Mesenchymal stem cell (in vitro differentiated cells and primary cell): ENCODE data around the gene TMCC3.
"Not testable (repeated sequence)": the region's sequence is repeated elsewhere in the genome, so short reads cannot be mapped to it uniquely, and the experiment has no call there.

Source experiments
- DNase-seq: peaks from one replicate; pipeline ENCODE4 v3.0.0-alpha.2; 2013
- H2AFZ ChIP-seq: one replicate; pipeline ENCODE4 v1.6.1; 2013; ENCODE audit warnings: low read depth, mild to moderate bottlenecking, control low read depth, inconsistent platforms, low read length, moderate library complexity
- H2AK5ac ChIP-seq: 2 replicates; pipeline ENCODE4 v1.6.1; 2013; ENCODE audit warnings: low read length, moderate library complexity, mild to moderate bottlenecking, inconsistent platforms; ENCODE audit not compliant: severe bottlenecking
- H2BK120ac ChIP-seq: one replicate; pipeline ENCODE4 v1.6.1; 2013; ENCODE audit warnings: low read depth, mild to moderate bottlenecking, inconsistent platforms, low read length, moderate library complexity
- H2BK12ac ChIP-seq, 2 experiments: one replicate each; pipeline ENCODE4 v1.6.1; 2013; ENCODE audit warnings: inconsistent platforms in 2 of 2, low read length in 2 of 2, mild to moderate bottlenecking in 2 of 2, moderate library complexity in 2 of 2, control low read depth in 1 of 2
- H2BK15ac ChIP-seq: one replicate; pipeline ENCODE4 v1.6.1; 2013; ENCODE audit warnings: mild to moderate bottlenecking, low read depth, inconsistent platforms; ENCODE audit not compliant: poor library complexity, severe bottlenecking
- H2BK5ac ChIP-seq: 2 replicates; pipeline ENCODE4 v1.6.1; 2013; ENCODE audit warnings: low read depth, mild to moderate bottlenecking, low read length, control low read depth, inconsistent platforms; ENCODE audit not compliant: poor library complexity, severe bottlenecking
- H3K14ac ChIP-seq, 2 experiments: one replicate each; pipeline ENCODE4 v1.6.1; 2013; ENCODE audit warnings: inconsistent platforms in 2 of 2, low read length in 2 of 2, control low read depth in 1 of 2, mild to moderate bottlenecking in 1 of 2, moderate library complexity in 1 of 2
- H3K18ac ChIP-seq, 2 experiments: one replicate each; pipeline ENCODE4 v1.6.1; 2013; ENCODE audit warnings: inconsistent platforms in 2 of 2, low read length in 2 of 2, control low read depth in 1 of 2, low read depth in 1 of 2, mild to moderate bottlenecking in 1 of 2
- H3K23ac ChIP-seq, 2 experiments: one replicate each; pipeline ENCODE4 v1.6.1; 2013; ENCODE audit warnings: inconsistent platforms in 2 of 2, low read length in 2 of 2, mild to moderate bottlenecking in 2 of 2, moderate library complexity in 2 of 2, control low read depth in 1 of 2
- H3K27ac ChIP-seq: 2 replicates; pipeline ENCODE4 v1.5.1; 2013; ENCODE audit warnings: mild to moderate bottlenecking, moderate library complexity, low read length, control low read depth, inconsistent platforms; ENCODE audit not compliant: poor library complexity, severe bottlenecking
- H3K27me3 ChIP-seq, 2 experiments: 2 replicates each; pipeline versions ENCODE4 v1.6.1 to v1.7.0; 2013; ENCODE audit warnings: low read length in 2 of 2, mild to moderate bottlenecking in 2 of 2, moderate library complexity in 2 of 2, control low read depth in 1 of 2, inconsistent platforms in 1 of 2; ENCODE audit not compliant: control insufficient read depth in 1 of 2, insufficient read depth in 1 of 2
- H3K36me3 ChIP-seq, 2 experiments: 2 replicates each; pipeline versions ENCODE4 v1.6.1 to v1.7.0; 2013; ENCODE audit warnings: low read length in 2 of 2, control low read depth in 1 of 2, inconsistent platforms in 1 of 2, low read depth in 1 of 2, mild to moderate bottlenecking in 1 of 2; ENCODE audit not compliant: insufficient read depth in 2 of 2, control insufficient read depth in 1 of 2
- H3K4ac ChIP-seq, 2 experiments: one replicate each; pipeline ENCODE4 v1.6.1; 2013; ENCODE audit warnings: inconsistent platforms in 2 of 2, low read length in 2 of 2, mild to moderate bottlenecking in 2 of 2, moderate library complexity in 2 of 2, control low read depth in 1 of 2, low read depth in 1 of 2
- H3K4me1 ChIP-seq: 2 replicates; pipeline ENCODE4 v1.6.1; 2013; ENCODE audit warnings: low read depth, low read length, control low read depth; ENCODE audit not compliant: control insufficient read depth, insufficient read depth
- H3K4me2 ChIP-seq: 2 replicates; pipeline ENCODE4 v1.6.1; 2013; ENCODE audit warnings: low read length, mild to moderate bottlenecking, inconsistent platforms; ENCODE audit not compliant: poor library complexity, severe bottlenecking
- H3K4me3 ChIP-seq, 2 experiments: 2 replicates each; pipeline versions ENCODE4 v1.5.1 to v1.7.0; 2013; ENCODE audit warnings: low read length in 2 of 2, mild to moderate bottlenecking in 2 of 2, control low read depth in 1 of 2, low read depth in 1 of 2; ENCODE audit not compliant: insufficient read depth in 1 of 2
- H3K79me1 ChIP-seq: replicated peaks from 2 replicates; pipeline ENCODE4 v1.6.1; 2013; ENCODE audit warnings: mild to moderate bottlenecking, control low read depth, low read length, inconsistent platforms; ENCODE audit not compliant: poor library complexity, severe bottlenecking
- H3K9ac ChIP-seq: 2 replicates; pipeline ENCODE4 v1.7.0; 2013; ENCODE audit warnings: mild to moderate bottlenecking, low read length, moderate library complexity
- H3K9me3 ChIP-seq: 2 replicates; pipeline ENCODE4 v1.7.0; 2013; ENCODE audit warnings: mild to moderate bottlenecking, low read length; ENCODE audit not compliant: control insufficient read depth
- H4K8ac ChIP-seq: one replicate; pipeline ENCODE4 v1.6.1; 2013; ENCODE audit warnings: inconsistent platforms, mild to moderate bottlenecking, low read length, moderate library complexity
- H4K91ac ChIP-seq: one replicate; pipeline ENCODE4 v1.6.1; 2013; ENCODE audit warnings: mild to moderate bottlenecking, low read length, inconsistent platforms
- WGBS: methylation state at CpG from one replicate; pipeline ENCODE4 v1.1.7; 2013; ENCODE audit warnings: mixed read lengths; 5-methylcytosine and 5-hydroxymethylcytosine counted together

TMCC3 gene

DNA sequence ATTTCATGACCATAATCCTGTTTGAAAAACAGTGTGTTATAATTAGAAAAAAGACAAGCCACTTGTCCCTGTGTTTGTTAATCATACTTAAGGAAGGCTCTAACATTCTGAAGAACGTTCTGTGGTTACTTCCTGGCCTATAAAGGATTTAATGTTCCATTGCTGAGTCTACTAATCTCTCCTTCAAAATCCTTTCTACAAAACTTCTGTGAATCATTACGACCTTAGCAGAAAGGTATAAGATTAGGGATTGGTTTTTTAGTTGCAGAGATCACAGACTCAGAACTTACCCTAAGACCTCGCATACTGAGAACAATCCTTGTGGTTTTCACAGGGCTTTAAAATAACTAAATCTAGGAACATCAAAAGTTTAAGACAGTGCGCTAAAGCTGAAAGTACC is 48.3 kb downstream of the TMCC3 start:
- no peak for DNase-seq
- Histone ChIP-seq H2BK5ac (no peak overlapping the region), H3K18ac (no peak overlapping the region), H2BK12ac (no peak overlapping the region), H2BK120ac (no peak overlapping the region), H2BK15ac (no peak overlapping the region), H4K8ac (no peak overlapping the region), H3K23ac (no peak overlapping the region), H3K4me1 (peaks cover 1% of the 10 kb centered on the region), H3K9ac (no peak overlapping the region), H3K4ac (no peak overlapping the region), H3K4me3 (no peak overlapping the region), H3K36me3 (no peaks in the 10 kb centered on the region), H3K14ac (no peak overlapping the region), H3K27ac (no peak overlapping the region), H2AFZ (no peak overlapping the region), H2AK5ac (no peak overlapping the region), H3K27me3 (no peaks in the 10 kb centered on the region), H3K4me2 (no peak overlapping the region), H3K79me1 (peaks cover 24% of the 10 kb centered on the region), H3K9me3 (peaks cover 4% of the 10 kb centered on the region), H4K91ac (no peak overlapping the region)
- WGBS: 94% methylated on average over 2 of the region's 4 CpGs

DNA sequence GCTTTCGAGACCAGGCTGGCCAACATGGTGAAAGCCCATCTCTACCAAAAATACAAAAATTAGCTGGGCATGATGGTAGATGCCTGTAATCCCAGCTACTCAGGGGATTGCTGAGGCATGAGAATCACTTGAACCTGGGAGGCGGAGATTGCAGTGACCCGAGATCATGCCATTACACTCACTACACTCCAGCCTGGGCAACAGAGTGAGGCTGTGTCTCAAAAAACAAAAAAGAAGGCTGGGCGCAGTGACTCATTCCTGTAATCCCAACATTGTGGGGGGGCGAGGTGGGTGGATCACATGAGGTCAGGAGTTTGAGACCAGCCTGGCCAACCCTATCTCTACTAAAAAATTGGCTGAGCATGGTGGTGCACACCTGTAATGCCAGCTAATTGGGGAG is 49.0 kb downstream of the TMCC3 start:
- H3K4me2 ChIP-seq, H3K27me3 ChIP-seq, H3K14ac ChIP-seq, H2AFZ ChIP-seq, H3K18ac ChIP-seq, H2BK120ac ChIP-seq, H4K91ac ChIP-seq, H2BK12ac ChIP-seq, H3K36me3 ChIP-seq, H2AK5ac ChIP-seq, H3K27ac ChIP-seq, H3K9ac ChIP-seq, H3K23ac ChIP-seq, H3K4me1 ChIP-seq, H3K4ac ChIP-seq, H2BK5ac ChIP-seq, H4K8ac ChIP-seq, DNase-seq, H3K9me3 ChIP-seq, H3K4me3 ChIP-seq, H2BK15ac ChIP-seq: not testable (repeated sequence)
- WGBS: 90% methylated on average over 2 of the region's 5 CpGs
- peaks cover 26% of the 10 kb centered on the region for H3K79me1 ChIP-seq

DNA sequence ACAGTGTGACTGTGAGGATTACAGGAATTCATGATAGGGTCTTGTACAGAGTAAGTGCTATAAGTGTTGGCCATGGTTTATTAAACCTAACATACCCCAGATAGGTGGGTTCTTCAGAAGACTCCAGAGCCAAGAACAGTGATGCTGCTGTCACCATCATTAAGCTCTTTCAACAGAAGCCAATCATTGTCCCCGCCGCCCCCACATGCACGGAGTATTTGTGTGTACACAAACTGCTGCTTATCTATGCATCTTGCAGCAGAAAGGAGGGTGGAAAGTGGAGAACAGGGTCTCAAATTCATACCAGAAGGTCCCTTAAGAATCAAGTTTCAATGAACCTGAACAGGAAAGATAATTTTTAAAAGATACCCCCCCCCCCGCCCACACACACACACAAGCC is 51.2 kb downstream of the TMCC3 start:
- H3K79me1 ChIP-seq: peaks cover 24% of the 10 kb centered on the region
- H2BK120ac ChIP-seq: no peak overlapping the region
- no peak overlapping the region for H2AK5ac ChIP-seq
- H2AFZ ChIP-seq: no peak overlapping the region
- no peak for DNase-seq
- H4K91ac ChIP-seq: no peak overlapping the region
- peaks cover 4% of the 10 kb centered on the region for H3K4me1 ChIP-seq
- no peak overlapping the region for H2BK5ac ChIP-seq
- H4K8ac ChIP-seq: no peak overlapping the region
- H2BK15ac ChIP-seq: no peak overlapping the region
- H3K23ac ChIP-seq: no peak overlapping the region
- H3K9ac ChIP-seq: no peak overlapping the region
- no peak overlapping the region for H2BK12ac ChIP-seq
- H3K14ac ChIP-seq: no peak overlapping the region
- no peak overlapping the region for H3K4me2 ChIP-seq
- no peak overlapping the region for H3K4me3 ChIP-seq
- H3K9me3 ChIP-seq: no peaks in the 10 kb centered on the region
- H3K27me3 ChIP-seq: no peaks in the 10 kb centered on the region
- H3K27ac ChIP-seq: no peak overlapping the region
- no peak overlapping the region for H3K18ac ChIP-seq
- no peak overlapping the region for H3K4ac ChIP-seq
- WGBS: no CpG with 5 or more reads among the region's 4 CpGs
- no peaks in the 10 kb centered on the region for H3K36me3 ChIP-seq

DNA sequence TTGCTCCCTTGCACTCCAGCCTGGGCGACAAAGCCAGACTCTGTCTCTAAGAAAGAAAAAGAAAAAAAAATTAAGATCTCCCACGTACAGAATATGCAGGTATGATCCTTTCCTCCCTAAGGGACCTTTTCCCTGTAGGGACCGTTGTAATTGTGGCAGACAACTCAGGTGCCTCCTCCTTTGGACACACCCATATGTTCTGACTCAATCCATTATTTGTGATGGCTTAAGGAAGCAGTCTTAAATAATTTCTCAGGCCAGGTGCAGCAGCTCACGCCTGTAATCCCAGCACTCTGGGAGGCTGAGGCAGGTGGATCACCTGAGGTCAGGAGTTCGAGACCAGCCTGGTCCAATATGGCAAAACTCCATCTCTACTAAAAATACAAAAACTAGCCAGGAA is 53.1 kb downstream of the TMCC3 start:
- Histone ChIP-seq H3K23ac (no peak overlapping the region), H3K27ac (no peak overlapping the region), H2BK120ac (no peak overlapping the region), H3K79me1 (peaks cover 23% of the 10 kb centered on the region), H3K27me3 (no peaks in the 10 kb centered on the region), H3K4me2 (no peak overlapping the region), H3K4me1 (peaks cover 4% of the 10 kb centered on the region), H3K4ac (no peak overlapping the region), H3K14ac (no peak overlapping the region), H2AK5ac (no peak overlapping the region), H4K8ac (no peak overlapping the region), H2AFZ (no peak overlapping the region), H4K91ac (no peak overlapping the region), H3K36me3 (no peaks in the 10 kb centered on the region), H2BK12ac (no peak overlapping the region), H3K4me3 (no peak overlapping the region), H3K9ac (no peak overlapping the region), H3K18ac (no peak overlapping the region), H3K9me3 (no peaks in the 10 kb centered on the region), H2BK15ac (no peak overlapping the region), H2BK5ac (no peak overlapping the region)
- WGBS: 85% methylated on average over 4 of the region's 5 CpGs
- no peak for DNase-seq
